ENCODE data around the gene IRF5. TPM values are rescaled to one million over a fixed set of nuclear protein-coding genes. Genes with fewer than 3 reads are reported as not detected.

The IRF5 gene
- total RNA-seq, 2 experiments from 2014 or later = 8.2 to 21.9 TPM

- ChIA-PET POLR2A (interaction anchor here (0.9 to 1.2 kb wide), 2 partner anchors 11 to 13 kb away, joined by 3 to 6 read pairs; no protein-coding TSS in a partner anchor), CTCF (ENCODE audit: unreplicated experiment) (no interaction called here)
- no peak overlapping the region for H3K4me3 ChIP-seq (ENCODE audit: low read depth, low read length, poor library complexity, severe bottlenecking)
- intact Hi-C loops (cut with micrococcal nuclease; ENCODE audit: unreplicated experiment) = no loop called here
- TF ChIP-seq CTCF (conservative IDR thresholded peaks at IDR 0.05; ENCODE audit: low read length) (no peak), EZH2phosphoT487 (IDR thresholded peaks at IDR 0.05; ENCODE audit: borderline replicate concordance, low read depth, low read length) (no peak)
- no peaks in the 10 kb centered on the region for H3K79me2 ChIP-seq (ENCODE audit: insufficient read depth, low read depth, low read length)
- no peaks in the 10 kb centered on the region for H3K9me2 ChIP-seq (ENCODE audit: insufficient read depth, low read length)
- H3K36me3 ChIP-seq (ENCODE audit: insufficient read depth, low read length) = no peaks in the 10 kb centered on the region
- DNase-seq (ENCODE audit: low spot score) = peak; percentile 35
- no TSS peak for BruUV-seq (replicated peaks)
- H4K20me1 ChIP-seq (ENCODE audit: insufficient read depth, low read length) = no peaks in the 10 kb centered on the region
- H3K27ac ChIP-seq (ENCODE audit: low read depth, low read length, poor library complexity, severe bottlenecking) = no peak overlapping the region
- H3K4me1 ChIP-seq (ENCODE audit: insufficient read depth, low read length, poor library complexity, severe bottlenecking) = peaks cover 28% of the 10 kb centered on the region
- H2AFZ ChIP-seq (ENCODE audit: low read length) = peak overlapping the region; percentile 57; the same call in 1 of the 2 replicates
- H3K9me3 ChIP-seq (ENCODE audit: low read length) = no peaks in the 10 kb centered on the region
- peak overlapping the region; percentile 7; the same call in 1 of the 2 replicates for H3K4me2 ChIP-seq (ENCODE audit: low read length)
Measured at GRCh38 chr7:128933180-128933891, 4.4 kb upstream of the IRF5 start.

- Histone ChIP-seq H3K9me2 (ENCODE audit: insufficient read depth, low read length) (no peaks in the 10 kb centered on the region), H3K4me3 (ENCODE audit: low read depth, low read length, poor library complexity, severe bottlenecking) (no peak overlapping the region), H3K9me3 (ENCODE audit: low read length) (no peaks in the 10 kb centered on the region), H4K20me1 (ENCODE audit: insufficient read depth, low read length) (no peaks in the 10 kb centered on the region), H2AFZ (ENCODE audit: low read length) (peak overlapping the region; percentile 27), H3K4me1 (ENCODE audit: insufficient read depth, low read length, poor library complexity, severe bottlenecking) (peaks cover 40% of the 10 kb centered on the region), H3K27ac (ENCODE audit: low read depth, low read length, poor library complexity, severe bottlenecking) (no peak overlapping the region), H3K79me2 (ENCODE audit: insufficient read depth, low read depth, low read length) (no peaks in the 10 kb centered on the region), H3K36me3 (ENCODE audit: insufficient read depth, low read length) (no peaks in the 10 kb centered on the region), H3K4me2 (ENCODE audit: low read length) (peak overlapping the region; percentile 36)
- peak; percentile 34 for DNase-seq (ENCODE audit: low spot score)
- POLR2A ChIA-PET = interaction anchor here (0.6 to 1.2 kb wide), 4 partner anchors 10 to 47 kb away, joined by 3 to 6 read pairs (median 5); no protein-coding TSS in a partner anchor
- TF ChIP-seq CTCF (conservative IDR thresholded peaks at IDR 0.05; ENCODE audit: low read length) = no peak
- TF ChIP-seq EZH2phosphoT487 (IDR thresholded peaks at IDR 0.05; ENCODE audit: borderline replicate concordance, low read depth, low read length) = no peak
- intact Hi-C loops (cut with micrococcal nuclease; ENCODE audit: unreplicated experiment) = no loop called here
- CTCF ChIA-PET (ENCODE audit: unreplicated experiment) = interaction anchor here (0.6 kb wide), 1 partner anchor 225 kb away, joined by 6 read pairs; no protein-coding TSS in a partner anchor
- no TSS peak for BruUV-seq (replicated peaks)
Measured at GRCh38 chr7:128934361-128935341, 3.1 kb upstream of the IRF5 start.

Data from OCI-LY7 (cell line).